K562 (cell line): ENCODE measurements around the gene G6PC1. TPM values are rescaled to one million over a fixed set of nuclear protein-coding genes. Genes with fewer than 3 reads are reported as not detected.

Experiments used
- ATAC-seq: fragments of 200-7000 bp; cut with Tn5 transposase; 3 replicates; pipeline ENCODE4 v1.9.1; 2020; ENCODE audit warnings: moderate library complexity
- BruUV-seq: library from RNA; stranded (reverse); fragments of 400-500 nt; replicated peaks from 2 replicates; lab custom pipeline; 2021; lab: Mats Ljungman, UMichigan
- CTCF ChIA-PET: fragments of 300-600 bp; formaldehyde crosslinking; extraction: SDS; loops from one replicate; lab custom pipeline; 2021; ENCODE audit warnings: low intra/inter-chr PET ratio; lab: Yijun Ruan, JAX
- POLR2A ChIA-PET: fragments of 300-600, 350-650 bp; sonication (Branson Sonifier 250); formaldehyde crosslinking; extraction: SDS; loops from one replicate; lab custom pipeline; 2021; ENCODE audit warnings: antibody characterized with exemption, inconsistent platforms; lab: Yijun Ruan, JAX
- DNase-seq, 4 experiments: peaks; one replicate each; pipeline versions ENCODE4 v3.0.0 to v3.0.0-alpha.2; 2011 to 2018; ENCODE audit warnings: low spot score in 3 of 4, mixed read lengths in 3 of 4; ENCODE audit errors: extremely low read depth in 1 of 4
- FAIRE-seq: peaks from 2 replicates; lab custom pipeline; 2011; peaks lifted over from hg19 to GRCh38; lab: Jason Lieb, UNC
- H2AFZ ChIP-seq: 2 replicates; pipeline ENCODE4 v1.6.0; 2011; ENCODE audit warnings: low read depth, low read length, control low read depth, inconsistent platforms
- H3K27ac ChIP-seq: fragments of 200-600 bp; 3 replicates; pipeline ENCODE4 v1.8.0; 2011; ENCODE audit warnings: low read depth, mild to moderate bottlenecking, control low read depth, inconsistent platforms, low read length, moderate library complexity, mixed read lengths; ENCODE audit errors: extremely low read depth
- H3K27me3 ChIP-seq, 2 experiments: fragments of 300-600 bp in 1 of 2; 2 replicates in 1 of 2; 3 replicates in 1 of 2; pipeline versions ENCODE4 v1.6.0 to v1.8.0; 2011; ENCODE audit warnings: inconsistent platforms in 2 of 2, low read length in 2 of 2, mild to moderate bottlenecking in 1 of 2, mixed read lengths in 1 of 2, moderate library complexity in 1 of 2; ENCODE audit not compliant: control insufficient read depth in 2 of 2, insufficient read depth in 2 of 2
- H3K36me3 ChIP-seq: fragments of 300-600 bp; 3 replicates; pipeline ENCODE4 v1.8.0; 2011; ENCODE audit warnings: mild to moderate bottlenecking, low read length, inconsistent platforms; ENCODE audit not compliant: control insufficient read depth, insufficient read depth
- H3K4me1 ChIP-seq, 2 experiments: fragments of 200-600 bp in 1 of 2; replicated peaks in 1 of 2; 2 replicates in 1 of 2; 3 replicates in 1 of 2; pipeline versions ENCODE4 v1.5.1 to v1.8.0; 2011; ENCODE audit warnings: inconsistent platforms in 2 of 2, low read length in 2 of 2, mild to moderate bottlenecking in 1 of 2, mixed read lengths in 1 of 2, moderate library complexity in 1 of 2; ENCODE audit not compliant: control insufficient read depth in 2 of 2, insufficient read depth in 2 of 2
- H3K4me2 ChIP-seq: 2 replicates; pipeline ENCODE4 v1.6.1; 2011; ENCODE audit warnings: low read length, control low read depth, inconsistent platforms, mixed read lengths; ENCODE audit not compliant: insufficient read depth
- H3K4me3 ChIP-seq: fragments of 200-600 bp; sonication (generic), shearing (Covaris generic); 2 replicates; pipeline ENCODE4 v1.5.1; 2016; ENCODE audit warnings: control low read depth, inconsistent platforms
- H3K79me2 ChIP-seq: fragments of 200-600 bp; 3 replicates; pipeline ENCODE4 v1.8.0; 2011; ENCODE audit warnings: low read length, inconsistent platforms; ENCODE audit not compliant: control insufficient read depth, insufficient read depth
- H3K9ac ChIP-seq, 2 experiments: 2 replicates each; pipeline versions ENCODE4 v1.6.0 to v1.6.1; 2011; ENCODE audit warnings: low read depth in 2 of 2, low read length in 2 of 2, control low read depth in 1 of 2, inconsistent platforms in 1 of 2, mild to moderate bottlenecking in 1 of 2, mixed read lengths in 1 of 2; ENCODE audit not compliant: insufficient read depth in 1 of 2
- H3K9me1 ChIP-seq: one replicate; pipeline ENCODE4 v1.6.0; 2011; ENCODE audit warnings: inconsistent platforms, mild to moderate bottlenecking, low read length, moderate library complexity; ENCODE audit not compliant: control insufficient read depth, insufficient read depth
- H3K9me3 ChIP-seq: replicated peaks from 2 replicates; pipeline ENCODE4 v1.5.1; 2011; ENCODE audit warnings: low read depth, low read length, inconsistent platforms; ENCODE audit not compliant: control insufficient read depth, insufficient read depth
- H4K20me1 ChIP-seq: replicated peaks from 2 replicates; pipeline ENCODE4 v1.6.1; 2011; ENCODE audit warnings: low read length, inconsistent platforms, mixed read lengths; ENCODE audit not compliant: control insufficient read depth, insufficient read depth
- CBX3 ChIP-seq, 2 experiments: IDR thresholded peaks; 1 replicate in 1 of 2; 2 replicates in 1 of 2; pipeline ENCODE4 v1.6.1; 2012; ENCODE audit warnings: inconsistent platforms in 2 of 2, low read length in 2 of 2, borderline replicate concordance in 1 of 2, control low read depth in 1 of 2
- CC2D1A ChIP-seq: fragments of 450-650 bp; IDR thresholded peaks from 2 replicates; pipeline ENCODE4 v1.6.1; 2017; ENCODE audit warnings: mild to moderate bottlenecking
- EP300 ChIP-seq: IDR thresholded peaks from 2 replicates; pipeline ENCODE4 v1.6.1; 2012; ENCODE audit warnings: low read length, improper control_type of control experiment
- GTF2E2 ChIP-seq: fragments of 200-800 bp; sonication (Bioruptor generic); IDR thresholded peaks from 2 replicates; pipeline ENCODE4 v1.6.1; 2016; ENCODE audit warnings: missing genetic modification characterization, missing compliant biosample characterization
- HDAC2 ChIP-seq: fragments of 450-650 bp; IDR thresholded peaks from 2 replicates; pipeline ENCODE4 v1.6.1; 2016; ENCODE audit warnings: mild to moderate bottlenecking
- L3MBTL2 ChIP-seq: fragments of 450-650 bp; IDR thresholded peaks from 2 replicates; pipeline ENCODE4 v1.6.1; 2016; ENCODE audit warnings: mild to moderate bottlenecking, moderate library complexity
- MAZ ChIP-seq, 2 experiments: fragments of 450-650 bp in 1 of 2; sonication (generic) in 1 of 2; formaldehyde crosslinking; IDR thresholded peaks in 1 of 2; conservative IDR thresholded peaks in 1 of 2; 2 replicates each; pipeline versions ENCODE4 v1.4.0 to v1.5.0; 2020; ENCODE audit warnings: mild to moderate bottlenecking in 1 of 2, missing genetic modification reagents in 1 of 2
- MTA1 ChIP-seq: fragments of 450-650 bp; IDR thresholded peaks from 2 replicates; pipeline ENCODE4 v1.6.1; 2017; ENCODE audit warnings: borderline replicate concordance
- RBM15 ChIP-seq: fragments of 200-400 bp; formaldehyde crosslinking; IDR thresholded peaks from 2 replicates; pipeline ENCODE4 v1.6.1; 2018; ENCODE audit warnings: mild to moderate bottlenecking, low read length, moderate library complexity; ENCODE audit not compliant: insufficient read depth
- STAT6 ChIP-seq: sonication (generic); formaldehyde crosslinking; IDR thresholded peaks from 2 replicates; pipeline ENCODE4 v1.8.1; 2023; ENCODE audit warnings: mild to moderate bottlenecking, missing genetic modification reagents
- TGIF2 ChIP-seq: sonication (generic); formaldehyde crosslinking; IDR thresholded peaks from 2 replicates; pipeline ENCODE4 v1.8.1; 2022; ENCODE audit warnings: mild to moderate bottlenecking, missing genetic modification reagents, moderate library complexity
- TRIM28 ChIP-seq: fragments of 450-650 bp; IDR thresholded peaks from 2 replicates; pipeline ENCODE4 v1.6.1; 2017
- ZFPM2 ChIP-seq: fragments of 250-450 bp; sonication (Bioruptor Pico); IDR thresholded peaks from 2 replicates; pipeline ENCODE4 v1.5.1; 2022; ENCODE audit warnings: mild to moderate bottlenecking
- ZNF146 ChIP-seq: IDR thresholded peaks from one replicate; pipeline ENCODE4 v1.6.1; 2018; ENCODE audit warnings: missing compliant biosample characterization; ENCODE audit not compliant: unreplicated experiment
- WGBS: fragments of 100-300 bp; shearing (Covaris generic); methylation state at CpG from one replicate; pipeline ENCODE4 v1.1.6; 2016; ENCODE audit warnings: low coverage, mixed read lengths; ENCODE audit not compliant: insufficient coverage; ENCODE audit errors: missing lambda C conversion rate; 5-methylcytosine and 5-hydroxymethylcytosine counted together
- in situ Hi-C: fragments of 300-500 bp; cut with MboI; formaldehyde crosslinking; loops from 4 replicates; pipeline ENCODE4 v1.15.0; 2018; ENCODE audit warnings: inconsistent platforms, mixed read lengths
- intact Hi-C: fragments of 100-400 bp; cut with micrococcal nuclease; formaldehyde crosslinking; loops from 2 replicates; pipeline ENCODE4 v1.14.2; 2022
- polyA plus RNA-seq, 8 experiments: library from polyadenylated mRNA; depleted of rRNA in 4 of 8; stranded (reverse) in 5 of 8; unstranded in 3 of 8; fragments of >200 nt; fragmentation: Nextera tagmentation in 2 of 8; fragmentation: Illumina TruSeq in 1 of 8; extraction: Ambion mirVana in 2 of 8; extraction: Trizol in 1 of 8; gene quantifications; 2 replicates each; pipeline versions ENCODE4 v1.2.1 to v1.2.3, GENCODE V29; 2011 to 2014; ENCODE audit warnings: inconsistent platforms in 1 of 8, missing spikeins in 1 of 8
- total RNA-seq, 7 experiments: library from RNA; depleted of rRNA in 6 of 7; stranded (reverse); fragments of >200 nt in 6 of 7; fragmentation: Illumina TruSeq in 2 of 7; extraction: Trizol in 2 of 7; gene quantifications; 2 replicates each; pipeline versions ENCODE4 v1.2.1 to v1.2.3, GENCODE V29; 2011 to 2021; ENCODE audit warnings: low replicate concordance in 1 of 7
- TF ChIP-seq, protein P1 (sequence below), 3 experiments: IDR thresholded peaks in 2 of 3; conservative IDR thresholded peaks in 1 of 3; 2 replicates each; pipeline ENCODE4 v1.5.1; 2011 to 2012; ENCODE audit warnings: low read length in 3 of 3, mild to moderate bottlenecking in 3 of 3, control low read depth in 2 of 3, improper control_type of control experiment in 1 of 3, inconsistent platforms in 1 of 3, low read depth in 1 of 3, mixed read lengths in 1 of 3, moderate library complexity in 1 of 3; ENCODE audit not compliant: insufficient read depth in 2 of 3
- TF ChIP-seq, protein P2 (sequence below): fragments of 450-650 bp; formaldehyde crosslinking; conservative IDR thresholded peaks from 2 replicates; pipeline ENCODE4 v1.4.0; 2022; ENCODE audit warnings: mild to moderate bottlenecking, missing genetic modification characterization

The G6PC1 gene
- total and polyA plus RNA-seq, 9 of the 15 experiments (the other 6 are each of a cell fraction or from before 2014, with no cell fraction given) = not detected

- in situ Hi-C loops (loop anchor here (5.0 to 10.0 kb wide), 2 partner anchors 96 to 213 kb away; partner anchors contain the start of gene AOC2), intact Hi-C loops (loop anchor here (1.0 to 5.0 kb wide), 3 partner anchors 59 to 216 kb away; partner anchors contain the start of gene RPL27)
- no peak overlapping the region for H3K4me3 ChIP-seq
- no peaks in the 10 kb centered on the region for H3K36me3 ChIP-seq
- DNase-seq (peak; percentile 54 to 73 (median 60)), FAIRE-seq (peak; percentile 76), ATAC-seq (peak; percentile 96)
- H3K9me1 ChIP-seq = no peaks in the 10 kb centered on the region
- ChIA-PET POLR2A (interaction anchor here (0.6 to 1.9 kb wide), 8 partner anchors 9 to 133 kb away, joined by 3 to 5 read pairs (median 4); no protein-coding TSS in a partner anchor), CTCF (interaction anchor here (0.5 to 3.0 kb wide), 6 partner anchors 59 to 975 kb away, joined by 3 to 37 read pairs (median 4); partner anchors contain the start of genes AOC2, ATP6V0A1 and RPL27)
- no peaks in the 10 kb centered on the region for H4K20me1 ChIP-seq
- H2AFZ ChIP-seq = no peak overlapping the region
- H3K4me2 ChIP-seq = no peak overlapping the region
- no TSS peak for BruUV-seq
- no peak overlapping the region for H3K27ac ChIP-seq
- no peak overlapping the region for H3K9ac ChIP-seq
- H3K9me3 ChIP-seq = no peaks in the 10 kb centered on the region
- 16% methylated on average over 9 of the region's 9 CpGs for WGBS
- no peaks in the 10 kb centered on the region for H3K4me1 ChIP-seq
- H3K79me2 ChIP-seq = no peaks in the 10 kb centered on the region
- H3K27me3 ChIP-seq = no peaks in the 10 kb centered on the region
- 0 out of 2 replicates have a peak, but pooled peaks have one; percentile 9 for TF ChIP-seq EP300
- no peak for TF ChIP-seq CBX3 (IDR thresholded peaks at IDR 0.05; ENCODE audit: borderline replicate concordance in 1 of 2, low read length in 2 of 2)
- TF ChIP-seq, protein P1, sequence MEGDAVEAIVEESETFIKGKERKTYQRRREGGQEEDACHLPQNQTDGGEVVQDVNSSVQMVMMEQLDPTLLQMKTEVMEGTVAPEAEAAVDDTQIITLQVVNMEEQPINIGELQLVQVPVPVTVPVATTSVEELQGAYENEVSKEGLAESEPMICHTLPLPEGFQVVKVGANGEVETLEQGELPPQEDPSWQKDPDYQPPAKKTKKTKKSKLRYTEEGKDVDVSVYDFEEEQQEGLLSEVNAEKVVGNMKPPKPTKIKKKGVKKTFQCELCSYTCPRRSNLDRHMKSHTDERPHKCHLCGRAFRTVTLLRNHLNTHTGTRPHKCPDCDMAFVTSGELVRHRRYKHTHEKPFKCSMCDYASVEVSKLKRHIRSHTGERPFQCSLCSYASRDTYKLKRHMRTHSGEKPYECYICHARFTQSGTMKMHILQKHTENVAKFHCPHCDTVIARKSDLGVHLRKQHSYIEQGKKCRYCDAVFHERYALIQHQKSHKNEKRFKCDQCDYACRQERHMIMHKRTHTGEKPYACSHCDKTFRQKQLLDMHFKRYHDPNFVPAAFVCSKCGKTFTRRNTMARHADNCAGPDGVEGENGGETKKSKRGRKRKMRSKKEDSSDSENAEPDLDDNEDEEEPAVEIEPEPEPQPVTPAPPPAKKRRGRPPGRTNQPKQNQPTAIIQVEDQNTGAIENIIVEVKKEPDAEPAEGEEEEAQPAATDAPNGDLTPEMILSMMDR (IDR thresholded peaks at IDR 0.05 in 2 of 3, conservative IDR thresholded peaks at IDR 0.05 in 1 of 3; ENCODE audit: insufficient read depth in 2 of 3, low read depth in 1 of 3, low read length in 3 of 3) = peak; percentile 79 to 91 (median 84)
- no peak for TF ChIP-seq RBM15
- no peak for TF ChIP-seq L3MBTL2
- TF ChIP-seq, protein P2, sequence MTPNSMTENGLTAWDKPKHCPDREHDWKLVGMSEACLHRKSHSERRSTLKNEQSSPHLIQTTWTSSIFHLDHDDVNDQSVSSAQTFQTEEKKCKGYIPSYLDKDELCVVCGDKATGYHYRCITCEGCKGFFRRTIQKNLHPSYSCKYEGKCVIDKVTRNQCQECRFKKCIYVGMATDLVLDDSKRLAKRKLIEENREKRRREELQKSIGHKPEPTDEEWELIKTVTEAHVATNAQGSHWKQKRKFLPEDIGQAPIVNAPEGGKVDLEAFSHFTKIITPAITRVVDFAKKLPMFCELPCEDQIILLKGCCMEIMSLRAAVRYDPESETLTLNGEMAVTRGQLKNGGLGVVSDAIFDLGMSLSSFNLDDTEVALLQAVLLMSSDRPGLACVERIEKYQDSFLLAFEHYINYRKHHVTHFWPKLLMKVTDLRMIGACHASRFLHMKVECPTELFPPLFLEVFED (CRISPR knock-in tag) = no peak
- TF ChIP-seq TGIF2 (CRISPR knock-in tag) = no peak
- TF ChIP-seq CC2D1A = 0 out of 2 replicates have a peak, but pooled peaks have one; percentile 39
- TF ChIP-seq MTA1 = no peak
- no peak for TF ChIP-seq TRIM28
- no peak for TF ChIP-seq ZFPM2
- no peak for TF ChIP-seq ZNF146 (CRISPR knock-in tag)
- no peak for TF ChIP-seq STAT6
- no peak for TF ChIP-seq GTF2E2 (tag)
- TF ChIP-seq HDAC2 = no peak
- no peak for TF ChIP-seq MAZ (CRISPR knock-in tag; conservative IDR thresholded peaks at IDR 0.05 in 1 of 2, IDR thresholded peaks at IDR 0.05 in 1 of 2)
Measured at GRCh38 chr17:42937712-42938596, 37.4 kb downstream of the G6PC1 start.
